NCI-H345 treated with DMSO at 0.1 percent for 48 hours (cell line): ENCODE results near the gene ARHGEF26.

Experiments
- DNase-seq: peaks from one replicate; lab custom pipeline; 2025; ENCODE audit not compliant: unreplicated experiment; lab: John Stamatoyannopoulos, UW

The ARHGEF26 gene

DNA sequence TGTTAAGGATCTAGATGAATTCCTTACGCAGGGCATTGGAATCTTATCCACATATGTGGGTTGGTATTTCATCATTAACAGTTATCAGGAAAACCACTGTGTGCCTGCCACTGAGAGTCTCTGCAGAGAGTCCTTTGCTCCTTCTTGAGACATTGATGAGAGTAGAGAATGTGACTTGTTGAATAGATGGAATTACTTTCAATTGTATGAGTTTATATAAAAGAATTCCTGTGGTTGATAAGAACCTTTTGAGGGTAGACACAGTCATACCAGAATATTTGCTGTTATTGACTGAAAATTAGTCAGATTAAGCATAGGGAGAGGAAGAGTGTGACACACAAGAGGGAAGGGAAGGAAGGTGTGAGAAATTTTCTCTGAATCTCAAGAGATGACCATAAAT is 30.8 kb downstream of the ARHGEF26 start:
- DNase-seq, result no peak

- no peak for DNase-seq
These were observed 31.6 kb downstream of the ARHGEF26 start for GRCh38 chr3:154152741-154153140.

DNA sequence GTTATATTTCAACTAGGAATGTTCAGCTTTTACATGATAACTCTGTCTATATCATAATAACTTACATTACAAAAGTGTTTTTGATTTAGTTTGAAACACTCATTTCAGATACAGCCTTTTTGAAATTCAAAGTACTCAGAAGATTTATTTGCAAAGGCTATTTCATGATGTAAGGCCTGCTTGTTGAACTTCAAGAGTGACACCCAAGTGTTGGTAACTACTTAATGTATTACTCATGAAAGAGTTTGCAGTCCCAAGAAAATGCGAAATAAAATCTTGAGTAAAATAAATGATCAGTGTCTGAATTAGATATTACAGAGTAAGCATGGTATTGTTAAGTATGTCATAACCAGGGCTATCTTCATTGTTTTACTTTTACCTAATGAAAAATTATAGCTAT is 35.3 kb downstream of the ARHGEF26 start:
- DNase-seq, result no peak

DNA sequence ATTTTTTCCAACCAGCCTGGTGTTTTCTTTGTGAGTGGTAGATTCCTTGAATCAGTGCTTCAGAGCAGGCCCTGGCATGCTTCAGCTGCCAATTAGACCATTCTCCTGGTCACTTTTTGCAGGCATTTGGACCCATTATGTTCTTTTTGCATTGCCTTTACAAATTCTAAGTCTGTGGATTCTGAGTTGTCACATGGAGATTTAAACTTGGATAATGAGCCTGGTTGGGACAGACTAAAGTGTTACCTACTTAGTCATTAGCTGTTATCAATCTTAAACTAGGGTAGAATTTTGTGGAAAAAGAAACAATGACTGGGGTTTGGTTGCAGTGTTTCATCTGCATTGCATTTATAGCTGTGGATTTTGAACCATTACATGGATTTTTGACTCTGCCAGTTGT is 40.6 kb downstream of the ARHGEF26 start:
- DNase-seq, result no peak

DNA sequence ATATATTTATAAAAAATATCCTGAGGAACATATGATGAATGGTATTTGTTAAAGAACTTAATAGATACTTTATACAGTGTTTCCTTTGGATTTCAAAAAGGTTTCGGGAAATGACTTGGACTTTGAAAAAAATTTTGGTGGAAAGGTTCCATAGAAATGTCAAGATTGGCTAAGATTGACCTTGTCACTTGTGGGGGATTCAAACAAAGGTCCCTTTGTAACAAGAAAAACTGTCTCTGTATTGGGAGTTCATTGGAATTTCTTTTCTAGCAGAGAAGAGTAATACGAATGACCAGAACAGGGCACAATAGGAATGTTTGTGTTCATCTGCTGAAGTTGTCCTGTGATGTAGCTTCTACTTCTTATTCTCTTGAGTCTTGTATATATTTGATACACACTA is 43.2 kb downstream of the ARHGEF26 start:
- no peak for DNase-seq

GRCh38 chr3:154168998-154169795 is 48.0 kb downstream of the ARHGEF26 start:
- no peak for DNase-seq

DNA sequence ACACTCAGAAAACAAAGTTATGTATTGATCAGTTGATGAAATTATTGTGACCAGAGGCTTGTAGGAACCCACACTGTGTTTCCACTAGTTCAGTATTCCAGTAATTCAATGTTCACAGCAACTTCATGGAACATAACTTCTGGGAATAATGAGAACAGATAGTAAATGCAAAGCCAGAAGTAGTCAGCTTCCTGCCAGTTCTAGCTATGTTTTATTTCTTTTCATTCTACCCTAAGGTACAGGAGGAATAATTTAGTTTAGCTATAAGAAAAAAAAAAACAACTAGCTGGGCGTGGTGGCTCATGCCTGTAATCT is 48.6 kb downstream of the ARHGEF26 start:
- no peak for DNase-seq

DNA sequence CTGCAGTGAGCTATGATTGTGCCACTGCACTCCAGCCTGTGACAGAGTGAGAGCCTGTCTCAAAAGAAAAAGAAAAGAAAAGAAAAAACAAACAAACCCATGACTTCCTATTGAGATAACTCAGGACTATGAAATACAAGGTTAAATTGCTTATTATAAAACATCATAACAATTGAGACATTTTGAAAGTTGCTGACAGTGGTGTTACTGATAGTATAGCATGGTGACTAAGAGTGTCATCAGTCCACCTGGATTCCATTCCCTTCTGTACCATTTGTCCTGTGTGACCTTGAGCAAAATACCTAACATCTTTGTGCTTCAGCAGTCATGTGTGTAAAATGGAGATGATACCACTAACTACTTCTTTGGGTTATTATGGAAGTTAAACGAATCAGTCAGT is 49.1 kb downstream of the ARHGEF26 start:
- DNase-seq, result no peak

DNA sequence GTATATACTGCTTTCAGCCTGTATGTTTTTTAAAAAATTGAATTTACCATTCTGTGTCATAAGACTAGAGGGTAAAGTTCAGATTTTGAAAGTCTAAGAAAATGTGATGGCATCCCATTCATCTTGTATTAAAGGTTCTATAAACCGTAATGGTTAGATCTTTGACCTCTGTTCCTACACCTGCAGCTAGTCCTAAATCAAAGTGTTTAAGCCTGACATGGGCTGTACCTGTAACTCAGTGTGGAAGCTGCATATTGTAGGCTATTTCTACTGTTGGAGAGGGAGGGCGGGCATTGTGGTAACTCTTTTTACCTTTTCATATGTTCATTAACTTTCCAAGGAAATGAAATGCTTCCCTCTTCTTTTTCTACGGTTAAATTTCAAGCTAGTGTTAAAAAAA is 53.9 kb downstream of the ARHGEF26 start:
- DNase-seq, result no peak

DNA sequence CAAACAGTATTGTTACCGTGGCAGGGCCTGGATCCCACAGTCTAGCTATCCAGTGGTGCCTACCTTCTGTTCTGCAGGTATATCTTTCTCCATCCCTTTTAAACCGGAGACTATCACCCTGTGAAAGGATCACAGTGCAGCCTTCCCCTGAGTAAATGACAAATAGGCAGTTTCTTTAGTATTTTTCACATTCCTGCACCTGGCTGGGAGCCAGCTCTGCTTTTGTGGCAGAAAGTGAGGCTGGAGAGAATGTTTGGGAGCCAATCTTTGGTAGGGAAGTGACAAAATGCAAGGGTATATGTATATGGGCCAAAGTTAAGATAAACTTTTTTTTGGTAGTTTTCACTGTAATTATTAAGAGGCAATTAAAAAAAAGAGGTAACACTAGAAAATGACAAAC is 54.8 kb downstream of the ARHGEF26 start:
- DNase-seq, result no peak

GRCh38 chr3:154177406-154177805 is 56.2 kb downstream of the ARHGEF26 start:
- DNase-seq, result no peak

GRCh38 chr3:154178172-154178571 is 57.0 kb downstream of the ARHGEF26 start:
- no peak for DNase-seq

DNA sequence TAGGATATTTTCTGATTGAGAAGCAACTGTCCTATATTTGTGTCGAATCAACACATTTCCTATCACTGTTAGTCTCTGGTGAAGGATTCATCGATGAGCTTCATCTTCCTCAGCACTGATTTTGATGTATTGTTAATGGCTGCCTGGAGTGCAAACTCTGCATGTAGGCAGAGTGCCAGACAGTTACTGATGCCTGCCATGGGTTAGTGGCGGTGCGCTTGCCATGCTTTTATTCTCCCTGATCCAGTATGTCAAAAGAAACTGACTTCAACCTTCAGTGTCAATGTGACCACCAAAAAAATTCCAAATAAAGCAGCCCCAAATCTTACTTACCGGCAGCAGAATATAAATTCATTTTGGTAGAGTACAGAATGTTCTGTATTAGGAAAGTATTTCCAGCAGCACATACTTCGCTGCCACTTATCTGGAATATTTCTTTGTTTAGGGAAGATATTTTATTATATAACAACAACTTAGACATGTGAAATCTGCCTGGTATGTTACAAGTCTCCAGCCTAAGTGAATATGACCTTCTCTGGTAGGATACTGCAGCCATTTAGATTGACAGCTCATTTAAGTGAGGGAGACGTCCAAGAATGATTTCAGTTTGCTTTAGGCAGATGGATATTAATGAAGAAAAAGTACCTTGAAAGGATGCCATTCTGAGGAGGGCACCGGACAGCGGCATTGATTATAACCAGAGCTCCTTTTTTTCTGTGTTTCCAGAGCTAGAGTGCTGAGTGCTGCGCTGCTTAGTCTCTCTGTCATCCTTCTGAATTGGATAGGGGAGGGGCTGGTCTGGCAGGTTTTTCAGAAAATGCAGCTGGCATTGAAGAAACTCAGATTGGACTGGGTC is 59.9 kb downstream of the ARHGEF26 start:
- no peak for DNase-seq

DNA sequence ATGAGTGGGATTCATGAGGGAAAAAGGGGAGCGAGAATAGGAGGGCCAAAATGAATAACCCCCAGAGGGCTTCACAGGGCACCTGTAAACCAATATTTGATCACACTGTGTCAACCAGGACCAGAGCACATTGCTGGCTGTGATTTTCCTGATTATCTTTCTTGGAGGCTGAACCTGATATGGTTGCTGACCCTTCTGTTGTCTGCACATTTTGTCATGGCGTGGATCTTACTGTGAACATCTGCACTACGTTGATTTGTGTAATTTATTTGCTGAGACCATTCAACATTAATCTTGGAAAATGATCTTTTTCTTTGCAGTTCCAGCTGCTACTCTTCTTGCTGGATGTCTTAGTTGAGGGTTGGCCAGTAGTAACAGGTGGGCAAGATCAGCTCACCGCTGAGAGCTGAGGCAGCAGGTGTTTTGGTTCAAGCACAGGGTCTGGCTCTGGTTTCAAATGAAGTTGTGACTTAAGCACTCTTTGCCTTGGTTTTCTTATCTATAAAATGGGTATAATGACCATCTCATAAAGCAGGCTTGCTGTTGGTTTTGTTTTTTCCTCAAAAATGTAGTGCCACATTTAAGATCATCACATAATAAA is 61.2 kb downstream of the ARHGEF26 start:
- no peak for DNase-seq

DNA sequence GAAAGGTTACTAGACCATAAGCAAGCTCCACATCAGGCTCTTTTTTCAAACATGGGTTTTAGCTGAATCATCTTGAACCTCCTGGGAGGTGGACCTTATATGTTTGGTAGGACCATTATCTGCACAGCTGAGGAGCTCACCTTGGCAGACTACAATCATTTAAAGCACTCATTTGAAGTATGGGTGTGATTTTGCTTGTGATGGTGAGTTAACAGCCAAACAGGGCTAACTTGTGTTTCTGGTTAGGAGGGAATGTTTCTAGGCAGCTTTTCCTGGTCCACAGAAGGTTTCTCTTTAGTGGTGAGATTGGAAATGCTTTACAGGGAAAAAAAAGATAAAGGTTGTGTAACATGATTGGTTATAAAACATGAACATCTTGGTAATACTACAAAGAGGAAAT is 61.8 kb downstream of the ARHGEF26 start:
- no peak for DNase-seq

DNA sequence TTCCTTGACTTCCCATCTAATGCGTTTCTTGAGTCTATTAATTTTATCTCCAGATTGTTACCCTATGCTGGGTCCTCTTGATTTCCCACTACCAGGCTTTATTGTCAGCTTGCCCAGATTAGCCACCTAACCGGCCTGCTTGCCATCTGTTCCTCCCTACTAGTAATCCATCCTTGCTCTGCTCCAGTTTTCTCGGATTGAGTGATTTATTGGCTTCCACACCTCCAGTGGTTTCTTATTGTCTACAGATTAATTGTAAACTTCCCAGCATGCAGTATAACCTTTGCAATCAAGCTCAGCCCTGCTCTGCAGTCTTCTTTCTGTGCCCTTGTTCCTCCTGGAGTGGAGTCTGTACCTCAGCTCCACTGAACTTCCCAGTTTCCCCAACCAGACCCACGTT is 63.4 kb downstream of the ARHGEF26 start:
- DNase-seq, result no peak

GRCh38 chr3:154188437-154188836 is 67.2 kb downstream of the ARHGEF26 start:
- DNase-seq, result no peak

GRCh38 chr3:154188846-154189245 is 67.7 kb downstream of the ARHGEF26 start:
- DNase-seq, result no peak

DNA sequence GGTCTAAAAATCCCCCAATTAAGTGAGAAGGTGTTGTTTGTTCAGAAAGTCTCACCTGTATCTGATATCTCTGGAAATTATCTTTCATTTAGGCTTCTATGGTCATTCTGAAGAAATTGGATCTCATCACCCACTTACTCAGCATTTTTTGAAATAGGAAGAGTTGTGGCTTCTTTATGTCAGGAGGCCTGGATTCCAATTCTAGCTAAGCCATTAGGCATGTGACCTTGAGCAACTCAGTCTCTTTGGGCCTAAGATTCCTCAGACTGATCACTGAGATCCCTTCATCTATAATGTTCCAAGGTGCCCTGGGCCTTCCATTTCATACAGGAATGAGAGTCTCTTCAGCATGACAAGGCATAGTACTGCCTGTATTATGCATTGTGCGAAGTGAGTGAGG is 70.3 kb downstream of the ARHGEF26 start:
- no peak for DNase-seq

DNA sequence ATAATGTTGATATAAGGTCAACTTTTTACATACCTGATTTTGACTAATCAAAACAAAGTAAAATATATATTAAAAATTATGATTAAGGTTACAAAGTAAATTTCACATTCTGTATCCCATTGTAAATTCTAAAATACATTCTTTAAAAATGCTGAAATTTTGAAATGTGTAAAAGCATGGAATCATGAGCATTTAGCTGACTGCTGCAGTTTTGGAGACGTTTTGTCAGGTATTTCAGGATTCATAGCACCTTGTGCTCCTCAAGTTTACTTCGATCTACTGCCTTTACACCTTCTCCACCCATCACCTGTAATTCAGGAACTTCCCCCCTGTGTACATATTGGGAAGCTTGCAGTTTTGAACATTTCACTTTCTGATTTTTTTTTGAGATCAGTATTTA is 71.0 kb downstream of the ARHGEF26 start:
- DNase-seq, result no peak

- no peak for DNase-seq
These were observed 71.9 kb downstream of the ARHGEF26 start for GRCh38 chr3:154193000-154193615.

DNA sequence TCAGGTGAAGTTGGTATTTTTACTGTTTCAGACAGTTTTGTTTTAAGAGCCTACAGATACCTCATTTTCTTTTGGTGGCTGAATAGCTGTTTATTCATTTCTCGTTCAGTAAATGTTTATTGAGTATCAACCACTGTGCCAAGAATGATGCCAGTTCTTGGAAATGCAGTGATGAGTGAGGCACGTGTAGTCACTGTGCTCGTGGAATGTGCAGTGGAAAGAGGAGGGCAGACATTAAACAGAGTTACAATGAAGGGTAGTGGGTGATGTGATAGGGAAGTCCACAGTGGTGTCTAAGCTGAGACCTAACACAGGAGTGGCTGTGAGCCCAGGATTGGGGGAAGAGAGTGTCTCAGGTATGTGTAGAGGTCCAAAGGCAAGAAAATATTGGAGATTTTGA is 73.7 kb downstream of the ARHGEF26 start:
- DNase-seq, result no peak
